HPDE6-E6E7 (cell line): ENCODE measurements around the gene GBA2.

Experiments
- DNase-seq: peaks from one replicate; pipeline ENCODE4 v3.0.0; 2011; ENCODE audit warnings: missing footprints; ENCODE audit errors: extremely low spot score

GBA2 gene

DNA sequence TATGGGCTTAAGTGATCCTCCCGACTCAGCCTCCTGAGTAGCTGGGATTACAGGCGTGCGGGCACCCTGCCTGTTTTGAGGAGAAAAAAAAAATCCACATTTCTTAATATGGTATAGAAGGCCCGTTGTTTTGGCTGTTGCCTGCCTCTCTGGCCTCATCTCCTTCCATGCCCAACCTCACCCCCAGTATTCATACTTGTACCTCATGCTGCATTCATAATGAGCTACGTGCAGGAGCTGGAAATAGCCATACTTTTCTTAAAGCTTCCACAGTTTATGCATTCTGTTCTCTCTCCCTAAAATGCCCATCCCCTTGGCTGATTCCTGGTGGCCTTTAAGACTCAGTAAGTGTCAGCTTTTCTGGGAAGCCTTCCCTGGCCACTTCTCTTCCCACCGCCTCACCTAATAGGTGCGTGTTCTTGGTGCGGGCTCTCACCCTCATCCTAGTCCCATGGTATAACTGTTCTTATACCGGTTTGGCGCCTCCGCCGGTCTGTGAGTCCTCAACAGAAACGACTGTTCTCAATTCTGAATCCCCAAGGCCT, 57.2 kb downstream of the GBA2 start:
- DNase-seq, result no peak

DNA sequence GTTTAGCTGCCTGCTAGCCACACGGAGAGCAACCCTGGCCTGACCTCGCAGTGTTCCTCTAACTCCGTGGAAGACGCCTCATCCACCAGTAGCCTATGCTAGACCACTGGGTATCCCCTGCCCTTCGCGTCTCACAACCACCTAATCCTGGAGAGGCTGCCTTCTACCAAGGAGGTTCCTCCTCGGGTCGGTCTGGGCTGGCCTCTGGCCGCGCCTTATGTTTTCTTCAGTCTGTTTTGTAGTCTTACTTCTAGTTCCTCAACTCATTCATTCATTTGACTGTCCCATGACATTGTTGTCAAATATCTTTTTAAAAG, 57.7 kb downstream of the GBA2 start:
- DNase-seq, result no peak

DNA sequence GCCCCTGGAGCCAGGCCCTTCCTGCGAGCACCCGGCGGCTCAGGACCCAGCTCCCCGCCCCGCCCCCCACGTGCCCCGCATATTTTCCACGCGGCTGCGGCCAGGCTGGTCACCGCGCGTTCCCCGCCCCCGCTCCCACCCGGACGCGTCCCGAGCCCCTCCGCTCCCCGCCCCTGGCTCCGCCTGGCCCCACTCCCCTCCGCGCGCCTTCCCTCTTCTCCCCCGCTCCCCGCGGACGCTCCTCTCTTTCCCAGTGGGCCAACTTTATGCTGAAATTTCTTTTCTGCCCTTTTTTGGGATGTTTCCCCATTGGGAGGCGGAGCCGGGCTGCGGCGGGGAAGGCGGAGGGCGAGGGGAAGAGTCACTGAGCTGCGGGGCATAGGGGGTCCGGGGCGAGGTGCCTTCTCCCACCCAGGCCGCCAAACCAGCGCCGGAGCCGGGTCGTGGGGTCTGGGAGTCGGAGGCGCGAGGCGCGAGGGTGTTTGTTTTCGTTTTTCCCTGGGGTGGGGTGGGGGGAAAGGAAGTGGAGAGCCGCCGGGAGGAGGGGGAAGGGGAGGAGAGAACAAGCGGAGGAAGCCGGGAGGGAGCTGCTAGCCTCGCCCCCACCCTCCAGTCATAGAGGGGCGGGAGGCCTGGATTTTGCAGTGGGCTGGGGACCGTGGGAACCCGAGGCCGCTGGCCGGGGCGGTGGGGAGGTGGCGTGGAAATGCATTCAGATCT, 58.3 kb downstream of the GBA2 start:
- peak; percentile 12 for DNase-seq

DNA sequence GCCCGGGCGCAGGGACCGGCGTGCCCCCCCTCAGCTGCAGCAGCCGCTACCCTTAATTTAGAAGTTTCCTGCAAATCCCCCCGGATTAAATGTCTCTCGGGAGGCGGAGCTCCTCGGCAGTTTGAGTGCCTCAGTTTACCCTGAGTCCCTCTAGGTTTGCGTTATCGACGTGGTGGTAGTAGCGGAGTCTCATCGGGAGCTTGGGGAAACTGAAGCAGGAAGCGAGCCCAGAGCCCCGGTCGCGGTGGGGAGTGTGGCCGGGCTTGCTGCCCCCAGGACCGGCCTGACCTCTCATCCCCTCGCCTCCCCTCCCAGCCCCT, 58.8 kb downstream of the GBA2 start:
- peak; percentile 12 for DNase-seq

DNA sequence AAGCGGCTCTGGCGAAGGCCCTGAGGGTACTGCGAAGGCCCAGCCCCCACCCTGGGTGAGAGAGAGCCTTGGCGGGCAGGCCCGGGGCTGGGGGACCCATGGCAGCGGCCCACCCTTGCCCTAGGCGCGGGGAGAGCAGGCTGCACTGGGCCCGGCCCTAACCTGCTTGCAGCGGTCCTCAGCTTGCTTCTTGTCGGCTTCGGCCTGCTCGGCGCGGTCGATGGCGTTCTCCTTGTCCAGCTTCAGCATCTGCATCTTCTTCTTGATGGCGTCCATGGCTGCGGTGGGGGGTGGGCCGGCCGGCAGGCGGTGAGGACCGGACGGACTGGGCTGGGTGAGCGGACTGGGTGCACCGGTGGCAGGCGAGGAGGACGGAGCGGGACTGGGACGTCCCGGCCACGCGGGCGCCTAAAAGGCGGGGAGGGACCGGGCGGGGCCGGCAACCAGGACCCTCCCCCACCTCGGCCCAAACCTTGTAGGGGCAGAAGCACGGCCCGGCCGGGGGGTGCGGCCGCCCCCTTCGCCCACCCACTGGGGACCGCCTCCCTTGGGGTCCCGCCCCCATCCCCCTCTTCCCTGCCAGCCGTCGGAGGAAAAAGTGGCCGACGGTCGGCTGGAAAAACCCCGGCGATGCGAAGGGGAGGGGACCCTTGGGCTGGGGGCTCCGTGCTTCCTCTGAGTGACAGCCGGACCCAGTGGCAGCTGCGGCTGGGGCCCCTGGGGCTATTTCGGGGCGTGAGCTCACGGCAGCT, 59.3 kb downstream of the GBA2 start, which contains the start of gene TPM2:
TPM2 (minus strand) TSS at position 384 of the 752 bp plus-strand sequence; CDS start at position 276, 108 bp downstream.
- peak; percentile 53 for DNase-seq

DNA sequence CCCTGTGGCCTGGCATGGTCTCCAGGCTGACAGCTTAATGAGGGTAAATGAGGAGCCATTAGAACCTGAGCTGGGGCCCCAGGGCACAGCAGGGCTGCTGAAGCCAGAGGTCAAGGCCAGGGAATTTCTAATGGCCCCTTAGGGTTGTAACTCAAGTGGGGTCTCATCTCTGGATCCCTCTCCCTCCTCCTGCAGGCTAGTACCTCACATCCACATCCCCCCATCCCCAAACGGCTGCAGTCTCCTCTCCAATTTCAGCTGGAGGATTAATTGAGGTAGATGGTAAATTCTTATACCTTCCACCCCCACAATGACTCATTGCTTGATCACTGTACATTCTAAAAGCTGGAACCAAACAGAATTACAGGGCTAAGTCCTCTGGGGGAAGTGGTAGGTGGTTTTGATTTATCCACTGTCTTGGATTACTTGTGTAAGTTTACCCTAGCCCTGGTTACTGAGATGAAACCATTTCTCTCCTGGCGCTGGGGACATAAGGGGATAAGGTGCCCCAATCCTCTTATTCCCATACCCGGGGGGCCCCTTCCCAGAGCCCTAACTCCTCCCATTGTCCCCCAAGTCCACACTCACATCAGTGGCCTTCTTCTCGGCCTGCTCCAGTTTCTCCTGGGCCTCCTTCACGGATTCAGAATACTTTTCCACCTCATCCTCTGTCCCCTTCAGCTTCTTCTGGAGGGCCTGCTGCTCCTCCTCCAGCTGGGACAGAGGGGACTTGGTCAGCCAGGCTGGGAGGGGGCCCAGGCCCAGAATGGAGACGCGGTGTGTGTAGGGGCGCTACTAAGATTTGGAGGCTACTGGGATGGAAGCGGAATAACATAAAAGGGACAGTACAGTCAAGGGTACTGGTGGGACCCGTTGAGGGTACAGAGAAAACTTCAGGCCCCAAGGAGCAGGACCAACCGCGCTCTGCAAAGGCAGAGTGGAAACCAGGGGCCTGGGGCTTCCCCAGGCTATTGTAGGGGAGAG, 60.2 kb downstream of the GBA2 start:
- DNase-seq, result peak; percentile 69

DNA sequence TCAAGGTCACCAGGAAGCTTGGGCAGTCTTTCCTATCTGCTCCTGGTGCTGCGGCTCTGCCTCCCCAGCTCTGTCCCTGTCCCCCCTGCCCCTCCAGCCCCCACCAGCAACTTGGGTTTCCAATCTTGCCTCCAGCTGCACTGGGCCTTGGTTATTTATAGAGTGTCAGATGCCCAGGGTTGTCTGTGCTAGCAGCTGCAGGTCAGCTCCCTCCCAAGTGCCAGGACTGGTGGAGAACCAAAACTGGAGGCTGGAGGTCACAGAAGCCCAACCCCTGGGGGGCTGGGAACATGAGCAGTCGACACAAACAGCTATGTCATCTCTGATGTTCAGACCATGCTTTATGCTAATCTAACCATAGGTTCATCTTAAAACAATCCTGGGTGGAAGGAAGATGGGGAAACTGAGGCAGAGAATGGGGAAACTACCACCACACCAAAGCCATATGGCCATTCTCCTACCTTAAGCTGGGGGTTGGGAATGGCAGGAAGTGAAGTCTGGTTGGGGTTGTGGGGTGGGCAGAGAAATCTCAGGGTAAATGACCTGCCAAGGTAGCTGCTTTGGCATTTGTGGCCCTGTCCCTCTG, 61.0 kb downstream of the GBA2 start:
- no peak for DNase-seq

DNA sequence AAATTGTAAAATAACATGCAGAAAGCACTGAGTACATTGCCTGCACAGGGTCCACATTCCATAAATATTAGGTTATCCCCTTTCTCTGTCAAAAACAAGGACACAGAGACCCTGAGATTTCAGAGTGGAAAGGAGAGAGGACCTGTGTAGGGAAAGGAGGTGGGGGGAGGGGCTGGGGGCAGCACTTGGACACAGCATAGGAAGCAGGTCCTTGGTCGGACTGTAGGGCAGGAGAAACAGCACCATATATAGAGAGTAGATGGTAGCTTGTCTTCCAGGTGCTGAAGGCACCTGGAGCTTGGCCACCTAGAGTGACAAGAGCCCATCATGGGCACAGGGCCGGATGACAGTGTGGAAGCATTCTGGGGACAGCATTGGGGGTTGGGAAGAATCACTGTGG, 61.7 kb downstream of the GBA2 start:
- DNase-seq, result no peak
